ENCODE results near the gene WDR33.

GRCh38 chr2:127860130-127860529 lies 49.2 kb upstream of the WDR33 start:
- no peak for TF ChIP-seq CTCF (IDR thresholded peaks at IDR 0.05)
- TF ChIP-seq POLR2A (IDR thresholded peaks at IDR 0.05): no peak
- TF ChIP-seq POLR2AphosphoS5 (IDR thresholded peaks at IDR 0.05): no peak
